ENCODE measurements around the gene DNAJC5.
"Not testable (repeated sequence)": the region's sequence is repeated elsewhere in the genome, so short reads cannot be mapped to it uniquely, and the experiment has no call there.

DNAJC5 gene

DNA sequence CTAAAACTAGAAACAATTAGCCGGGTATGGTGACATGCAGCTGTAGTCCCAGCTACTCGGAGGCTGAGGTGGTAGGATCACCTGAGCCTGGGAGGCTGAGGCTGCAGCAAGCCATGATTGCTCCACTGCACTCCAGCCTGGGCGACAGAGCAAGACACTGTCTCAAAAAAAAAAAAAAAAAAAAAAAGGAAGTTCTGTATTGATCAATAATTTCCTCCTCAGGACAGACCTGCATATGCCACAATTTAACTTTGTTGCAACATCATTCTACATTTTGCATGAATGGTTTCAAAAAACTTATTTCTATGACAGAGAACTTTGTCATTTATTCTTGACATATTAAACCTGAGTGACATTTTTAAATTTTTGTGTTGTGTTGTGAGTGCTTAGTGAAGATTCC, 5.5 kb downstream of the DNAJC5 start:
- no peak for TF ChIP-seq CTCF (conservative IDR thresholded peaks at IDR 0.05; ENCODE audit: control insufficient read depth, insufficient read depth, low read depth, low read length)

GRCh38 chr20:63903796-63904561, 9.1 kb downstream of the DNAJC5 start:
- H3K4me3 ChIP-seq (ENCODE audit: control insufficient read depth, low read depth, low read length), result no peak overlapping the region
- TF ChIP-seq CTCF (conservative IDR thresholded peaks at IDR 0.05; ENCODE audit: control insufficient read depth, insufficient read depth, low read depth, low read length), result no peak
- DNase-seq (ENCODE audit: low read depth), result no peak

More for the DNA sequence above, 5.5 kb downstream of the DNAJC5 start:
- DNase-seq (ENCODE audit: low read depth), result no peak
- H3K4me3 ChIP-seq (ENCODE audit: control insufficient read depth, low read depth, low read length), result no peak overlapping the region

GRCh38 chr20:63908008-63908682, 13.2 kb downstream of the DNAJC5 start:
- no peak for DNase-seq (ENCODE audit: low read depth)

DNA sequence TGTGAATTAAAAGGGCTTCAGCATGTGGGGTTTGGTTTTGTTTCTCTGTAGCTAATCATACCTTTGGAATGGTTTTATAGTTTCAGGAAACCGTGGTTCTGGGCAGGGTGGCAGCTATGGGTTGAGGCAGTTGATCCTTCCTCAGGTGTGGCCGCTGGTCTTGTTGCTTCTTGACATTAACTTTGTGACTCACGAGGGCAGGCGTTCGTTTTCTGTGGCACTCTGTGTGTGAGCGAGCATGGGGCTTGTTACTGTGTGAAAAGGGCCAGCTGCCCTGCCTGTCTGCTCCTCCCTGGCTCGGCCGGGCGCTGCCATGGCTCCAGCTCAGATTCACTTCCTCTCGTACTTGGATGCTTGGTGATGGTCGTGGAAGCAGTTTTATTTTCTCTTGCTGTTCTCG, 16.2 kb downstream of the DNAJC5 start:
- peak; percentile 24 for DNase-seq (ENCODE audit: low read depth)
- no peak for TF ChIP-seq CTCF (conservative IDR thresholded peaks at IDR 0.05; ENCODE audit: control insufficient read depth, insufficient read depth, low read depth, low read length)
- no peak overlapping the region for H3K4me3 ChIP-seq (ENCODE audit: control insufficient read depth, low read depth, low read length)

More at GRCh38 chr20:63908008-63908682, 13.2 kb downstream of the DNAJC5 start:
- TF ChIP-seq CTCF (conservative IDR thresholded peaks at IDR 0.05; ENCODE audit: control insufficient read depth, insufficient read depth, low read depth, low read length), result no peak
- H3K4me3 ChIP-seq (ENCODE audit: control insufficient read depth, low read depth, low read length), result no peak overlapping the region

DNA sequence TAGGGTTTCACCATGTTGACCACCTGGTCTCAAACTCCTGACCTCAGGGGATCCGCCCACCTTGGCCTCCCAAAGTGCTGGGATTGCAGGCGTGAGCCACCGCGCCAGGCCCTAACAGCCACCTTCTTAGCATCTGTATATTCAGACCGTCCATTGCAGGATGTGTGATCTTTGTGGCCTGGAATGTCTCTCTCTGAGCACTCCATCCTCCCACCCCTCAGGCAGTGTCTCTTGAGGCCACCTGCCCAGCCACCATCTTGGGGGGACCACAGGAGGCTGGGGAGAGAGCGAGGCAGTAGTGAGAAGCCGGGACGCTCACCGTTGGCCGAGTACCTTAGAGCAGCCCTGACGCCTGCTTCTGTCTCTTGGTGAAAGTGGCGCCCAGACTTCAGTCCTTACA, 18.8 kb downstream of the DNAJC5 start:
- DNase-seq (ENCODE audit: low read depth), result no peak

DNA sequence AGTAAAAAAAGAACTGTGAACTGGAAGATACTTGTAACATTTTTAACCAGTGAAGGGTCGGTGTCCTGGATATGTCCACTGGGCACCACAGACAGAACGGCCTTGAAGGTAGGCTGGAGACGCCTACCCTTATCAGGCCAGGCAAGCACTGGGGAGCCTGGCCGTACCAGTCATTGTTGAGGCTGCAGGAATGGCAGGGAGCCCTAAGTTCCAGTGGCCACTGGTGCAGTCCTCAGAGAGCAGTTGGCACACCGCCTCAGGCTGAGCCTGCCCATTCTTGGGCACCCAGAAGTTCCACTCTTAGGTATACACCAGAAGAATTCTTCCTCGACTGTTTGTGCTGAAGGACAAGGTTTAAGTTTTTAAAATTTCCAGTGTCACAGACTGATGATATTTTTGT, 20.5 kb downstream of the DNAJC5 start:
- H3K4me3 ChIP-seq (ENCODE audit: control insufficient read depth, low read depth, low read length), result no peak overlapping the region
- no peak for TF ChIP-seq CTCF (conservative IDR thresholded peaks at IDR 0.05; ENCODE audit: control insufficient read depth, insufficient read depth, low read depth, low read length)
- DNase-seq (ENCODE audit: low read depth), result no peak

More for the DNA sequence above, 18.8 kb downstream of the DNAJC5 start:
- H3K4me3 ChIP-seq (ENCODE audit: control insufficient read depth, low read depth, low read length), result no peak overlapping the region
- TF ChIP-seq CTCF (conservative IDR thresholded peaks at IDR 0.05; ENCODE audit: control insufficient read depth, insufficient read depth, low read depth, low read length), result no peak

DNA sequence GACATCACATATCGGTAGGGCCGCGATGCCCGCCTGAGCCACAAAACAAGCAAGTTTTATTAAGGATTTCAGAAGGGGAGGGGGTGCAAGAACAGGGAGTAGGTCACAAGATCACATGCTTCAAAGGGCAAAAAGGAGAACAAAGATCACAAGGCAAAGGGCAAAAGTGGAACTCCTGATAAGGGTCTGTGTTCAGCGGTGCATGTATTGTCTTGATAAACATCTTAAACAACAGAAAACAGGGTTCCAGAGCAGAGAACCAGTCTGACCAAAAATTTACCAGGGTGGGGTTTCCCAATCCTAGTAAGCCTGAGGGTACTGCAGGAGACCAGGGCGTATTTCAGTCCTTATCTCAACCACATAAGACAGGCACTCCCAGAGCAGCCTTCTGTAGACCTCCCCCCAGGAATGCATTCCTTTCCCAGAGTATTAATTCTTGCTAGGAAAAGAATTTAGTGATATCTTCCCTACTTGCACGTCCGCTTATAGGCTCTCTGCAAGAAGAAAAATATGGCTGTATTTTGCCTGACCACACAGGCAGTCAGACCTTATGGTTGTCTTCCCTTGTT, 21.5 kb downstream of the DNAJC5 start:
- not testable (repeated sequence) for DNase-seq (ENCODE audit: low read depth); H3K4me3 ChIP-seq (ENCODE audit: control insufficient read depth, low read depth, low read length)
